ENCODE results near the gene DSCAM.

Gene DSCAM

DNA sequence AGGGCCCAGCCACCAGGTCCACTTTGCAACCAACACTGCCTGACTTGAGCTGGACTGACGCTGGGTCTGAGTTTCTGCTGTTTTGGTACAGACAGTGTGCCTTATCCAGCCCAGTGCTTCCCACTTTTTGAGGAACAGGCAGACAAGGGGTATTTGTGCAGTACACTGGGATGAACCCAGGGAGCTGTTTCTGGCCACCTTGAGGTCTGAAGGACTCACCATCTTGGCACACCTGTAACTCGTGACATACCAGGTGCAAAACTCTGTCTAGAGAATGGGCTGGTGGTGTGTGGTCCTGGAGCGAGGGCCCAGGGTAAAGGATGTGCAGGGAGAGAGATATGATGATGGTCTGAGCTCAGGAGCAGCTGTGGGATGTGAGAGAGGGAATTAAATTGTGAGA lies 831.1 kb downstream of the DSCAM start:
- no peak for DNase-seq (ENCODE audit: low read depth)
- TF ChIP-seq, protein P1, sequence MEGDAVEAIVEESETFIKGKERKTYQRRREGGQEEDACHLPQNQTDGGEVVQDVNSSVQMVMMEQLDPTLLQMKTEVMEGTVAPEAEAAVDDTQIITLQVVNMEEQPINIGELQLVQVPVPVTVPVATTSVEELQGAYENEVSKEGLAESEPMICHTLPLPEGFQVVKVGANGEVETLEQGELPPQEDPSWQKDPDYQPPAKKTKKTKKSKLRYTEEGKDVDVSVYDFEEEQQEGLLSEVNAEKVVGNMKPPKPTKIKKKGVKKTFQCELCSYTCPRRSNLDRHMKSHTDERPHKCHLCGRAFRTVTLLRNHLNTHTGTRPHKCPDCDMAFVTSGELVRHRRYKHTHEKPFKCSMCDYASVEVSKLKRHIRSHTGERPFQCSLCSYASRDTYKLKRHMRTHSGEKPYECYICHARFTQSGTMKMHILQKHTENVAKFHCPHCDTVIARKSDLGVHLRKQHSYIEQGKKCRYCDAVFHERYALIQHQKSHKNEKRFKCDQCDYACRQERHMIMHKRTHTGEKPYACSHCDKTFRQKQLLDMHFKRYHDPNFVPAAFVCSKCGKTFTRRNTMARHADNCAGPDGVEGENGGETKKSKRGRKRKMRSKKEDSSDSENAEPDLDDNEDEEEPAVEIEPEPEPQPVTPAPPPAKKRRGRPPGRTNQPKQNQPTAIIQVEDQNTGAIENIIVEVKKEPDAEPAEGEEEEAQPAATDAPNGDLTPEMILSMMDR (IDR thresholded peaks at IDR 0.05; ENCODE audit: low read length, missing control alignments), result no peak
- no peak overlapping the region for H3K4me3 ChIP-seq (replicated peaks; ENCODE audit: low read depth, low read length)

DNA sequence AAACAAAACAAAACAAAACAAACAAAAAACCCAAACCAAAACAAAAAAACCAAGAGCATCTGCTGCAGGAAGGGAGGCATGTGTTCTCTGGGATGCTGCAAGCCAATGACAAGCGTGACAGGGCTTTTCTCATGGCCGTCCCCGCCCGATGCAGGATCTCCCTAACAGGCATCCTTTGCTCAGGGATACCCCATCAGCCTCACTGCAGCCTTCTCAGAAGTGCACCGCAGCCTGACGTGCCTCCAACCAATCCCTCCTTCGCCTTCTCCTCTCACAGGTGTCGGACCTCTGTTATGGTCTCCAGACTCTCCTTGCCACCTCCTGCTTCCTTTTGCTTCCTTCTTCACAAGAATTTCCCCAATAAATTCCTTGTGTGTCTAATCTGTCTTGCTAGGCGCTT lies 832.6 kb downstream of the DSCAM start:
- no peak for DNase-seq (ENCODE audit: low read depth)
- no peak overlapping the region for H3K4me3 ChIP-seq (replicated peaks; ENCODE audit: low read depth, low read length)
- TF ChIP-seq, protein P1 (IDR thresholded peaks at IDR 0.05; ENCODE audit: low read length, missing control alignments), result no peak

DNA sequence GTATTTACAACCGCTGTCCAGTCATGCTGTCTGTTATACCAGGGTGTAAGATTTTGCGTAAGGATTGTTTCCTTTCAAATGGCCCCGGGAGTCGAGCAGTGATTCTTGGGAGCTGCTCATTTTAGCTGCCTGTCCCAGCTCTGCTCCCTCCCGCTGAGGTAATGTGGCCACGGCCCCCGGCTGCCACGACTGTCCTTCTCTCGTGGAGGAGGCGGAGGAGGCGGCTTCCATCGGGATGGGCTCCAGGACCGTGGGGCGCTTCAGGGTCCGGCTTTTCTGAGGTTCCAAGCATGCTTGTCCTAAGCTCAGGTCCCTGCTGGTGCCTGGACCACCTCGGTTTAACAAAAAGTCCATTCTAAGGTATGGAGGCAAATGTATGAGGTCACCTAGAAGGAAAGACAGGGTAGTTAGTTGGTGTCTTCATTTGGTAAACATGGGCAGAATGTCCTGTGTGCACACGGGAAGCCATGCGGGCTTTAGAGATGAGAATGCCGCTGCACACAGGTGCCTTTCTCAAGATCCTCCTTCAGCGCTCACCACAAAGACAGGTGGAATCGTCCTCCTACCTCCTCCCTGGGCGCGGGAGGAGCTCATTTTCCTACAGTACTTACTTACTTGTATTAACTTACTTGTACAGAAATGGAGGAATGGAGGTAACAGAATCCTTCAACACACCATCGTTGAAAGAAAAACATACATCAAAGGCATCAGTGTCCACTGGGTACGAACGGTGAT lies 833.8 kb downstream of the DSCAM start:
- H3K4me3 ChIP-seq (replicated peaks; ENCODE audit: low read depth, low read length), result no peak overlapping the region
- TF ChIP-seq, protein P1 (IDR thresholded peaks at IDR 0.05; ENCODE audit: low read length, missing control alignments), result no peak
- no peak for DNase-seq (ENCODE audit: low read depth)

DNA sequence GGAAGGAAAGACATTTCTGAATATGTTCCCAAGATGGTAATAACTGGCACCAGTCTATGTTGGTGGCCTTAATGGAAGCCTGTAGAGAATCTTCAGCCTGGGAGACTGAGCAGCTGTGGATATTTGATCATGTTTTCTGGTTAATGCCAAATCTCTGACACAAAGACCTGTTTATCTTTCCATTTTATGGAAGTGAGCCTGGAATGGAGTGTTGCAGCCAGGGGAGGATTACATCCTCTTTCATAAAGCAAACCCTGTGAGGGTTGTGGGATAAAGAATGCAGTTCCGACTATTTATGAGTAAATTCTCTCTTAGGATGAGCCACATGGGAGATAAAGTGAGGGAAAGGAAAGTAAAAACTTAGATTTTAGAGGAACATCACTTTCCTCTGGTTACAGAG lies 835.6 kb downstream of the DSCAM start:
- no peak overlapping the region for H3K4me3 ChIP-seq (replicated peaks; ENCODE audit: low read depth, low read length)
- no peak for DNase-seq (ENCODE audit: low read depth)
- TF ChIP-seq, protein P1 (IDR thresholded peaks at IDR 0.05; ENCODE audit: low read length, missing control alignments), result no peak

DNA sequence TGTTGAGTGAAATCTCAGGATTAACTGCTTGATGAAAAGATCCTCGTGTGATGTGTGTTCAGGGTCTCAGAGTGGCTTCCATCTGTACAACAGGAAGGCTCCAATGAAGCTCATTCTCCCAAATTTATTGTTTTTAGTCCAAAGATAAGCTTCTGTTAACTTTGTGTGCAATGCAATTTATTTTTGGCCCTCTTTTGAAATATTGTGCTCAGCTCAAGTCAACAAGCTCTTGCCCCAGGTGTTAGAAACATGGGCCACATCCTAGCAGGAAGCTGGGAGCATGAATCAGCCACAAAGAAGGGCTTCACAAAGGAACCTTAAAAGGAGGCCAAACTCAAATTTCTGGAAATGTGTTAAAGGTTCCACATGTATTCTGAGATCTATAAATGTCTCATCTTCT lies 844.0 kb downstream of the DSCAM start:
- TF ChIP-seq, protein P1 (IDR thresholded peaks at IDR 0.05; ENCODE audit: low read length, missing control alignments), result no peak
- DNase-seq (ENCODE audit: low read depth), result no peak
- no peak overlapping the region for H3K4me3 ChIP-seq (replicated peaks; ENCODE audit: low read depth, low read length)

DNA sequence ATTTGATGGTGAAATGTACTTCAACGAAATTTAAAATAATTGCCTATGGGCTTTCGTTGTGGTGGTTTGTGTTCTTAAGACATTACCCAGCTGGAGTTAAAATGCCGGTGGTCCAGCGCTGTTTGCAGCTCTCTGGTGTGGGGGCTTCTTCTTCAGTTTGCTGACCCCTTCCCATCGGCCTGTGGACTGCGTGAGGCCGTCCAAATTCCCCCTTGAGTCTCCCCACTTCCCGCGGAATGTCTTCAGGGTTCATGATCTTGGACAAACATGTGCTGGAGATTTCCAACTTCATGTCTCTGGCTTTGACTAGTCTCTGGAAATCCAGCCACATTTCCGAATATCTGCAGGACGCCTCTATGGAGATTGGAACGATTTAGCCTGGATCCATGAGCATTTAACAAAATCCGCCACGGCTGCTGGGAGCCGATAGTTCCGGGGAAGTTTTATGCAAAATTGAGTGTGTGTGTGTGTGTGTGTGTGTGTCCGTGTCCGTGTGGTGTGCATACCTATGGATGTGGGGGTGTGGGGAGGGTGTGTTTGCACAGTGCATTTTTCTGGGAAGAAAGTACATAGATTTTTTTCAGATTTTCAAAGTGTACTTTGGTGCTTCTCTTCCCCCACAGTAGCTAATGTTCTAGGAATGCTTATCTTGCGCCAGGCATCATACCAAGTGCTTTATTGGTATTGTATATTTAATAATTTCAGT lies 862.5 kb downstream of the DSCAM start:
- DNase-seq (ENCODE audit: low read depth), result no peak
- no peak overlapping the region for H3K4me3 ChIP-seq (replicated peaks; ENCODE audit: low read depth, low read length)
- TF ChIP-seq, protein P1 (IDR thresholded peaks at IDR 0.05; ENCODE audit: low read length, missing control alignments), result no peak
